PC-3 (cell line): ENCODE measurements around the gene RPL22. TPM values are rescaled to one million over a fixed set of nuclear protein-coding genes. Genes with fewer than 3 reads are reported as not detected.

Experiments used
- ATAC-seq: fragments of 200-7000 bp; cut with Tn5 transposase; 2 replicates; pipeline ENCODE4 v1.9.1; 2020; ENCODE audit warnings: mild to moderate bottlenecking, moderate library complexity
- BruUV-seq: library from RNA; stranded (reverse); fragments of 400-500 nt; replicated peaks from 2 replicates; lab custom pipeline; 2021; lab: Mats Ljungman, UMichigan
- CTCF ChIA-PET: fragments of 300-600 bp; sonication (Branson Sonifier 250); formaldehyde crosslinking; loops from one replicate; lab custom pipeline; 2022; ENCODE audit warnings: antibody characterized with exemption; lab: Charles Lee
- POLR2A ChIA-PET: fragments of 300-600 bp; sonication (Branson Sonifier 250); formaldehyde crosslinking; loops from one replicate; lab custom pipeline; 2022; ENCODE audit warnings: antibody characterized with exemption; ENCODE audit not compliant: unreplicated experiment; lab: Charles Lee
- DNase-seq: peaks from one replicate; pipeline ENCODE4 v3.0.0-alpha.2; 2015
- H2AFZ ChIP-seq: fragments of 300-600 bp; sonication (generic); 2 replicates; pipeline ENCODE4 v1.6.0; 2016; ENCODE audit warnings: antibody characterized with exemption, low read length
- H3F3A ChIP-seq: fragments of 300-600 bp; sonication (generic); one replicate; pipeline ENCODE4 v1.6.0; 2017; ENCODE audit warnings: antibody characterized with exemption, low read length, control low read depth, mild to moderate bottlenecking; ENCODE audit not compliant: unreplicated experiment
- H3K27ac ChIP-seq: fragments of 300-600 bp; sonication (generic); 2 replicates; pipeline ENCODE4 v1.5.1; 2016; ENCODE audit warnings: mild to moderate bottlenecking, low read length
- H3K27me3 ChIP-seq: fragments of 300-600 bp; sonication (generic); 2 replicates; pipeline ENCODE4 v1.6.1; 2016; ENCODE audit warnings: low read length, mixed read lengths
- H3K36me3 ChIP-seq: fragments of 300-600 bp; sonication (generic); 2 replicates; pipeline ENCODE4 v1.6.1; 2016; ENCODE audit warnings: low read depth, mixed run types, low read length, mixed read lengths
- H3K4me1 ChIP-seq: fragments of 300-600 bp; sonication (generic); 2 replicates; pipeline ENCODE4 v1.5.1; 2016; ENCODE audit warnings: low read length; ENCODE audit not compliant: insufficient read depth
- H3K4me2 ChIP-seq: fragments of 300-600 bp; sonication (generic); 2 replicates; pipeline ENCODE4 v1.6.0; 2016; ENCODE audit warnings: low read length
- H3K4me3 ChIP-seq: fragments of 300-600 bp; sonication (generic); 2 replicates; pipeline ENCODE4 v1.5.1; 2016; ENCODE audit warnings: mild to moderate bottlenecking, low read length, mixed read lengths
- H3K79me2 ChIP-seq: fragments of 300-600 bp; sonication (generic); 2 replicates; pipeline ENCODE4 v1.6.1; 2017; ENCODE audit warnings: low read length, mixed read lengths
- H3K9ac ChIP-seq: fragments of 300-600 bp; sonication (generic); 2 replicates; pipeline ENCODE4 v1.6.0; 2016; ENCODE audit warnings: mild to moderate bottlenecking, low read length
- H3K9me2 ChIP-seq: fragments of 300-600 bp; sonication (generic); replicated peaks from 2 replicates; pipeline ENCODE4 v1.6.1; 2016; ENCODE audit warnings: mixed run types, low read length, mixed read lengths
- H3K9me3 ChIP-seq: fragments of 300-600 bp; sonication (generic); 2 replicates; pipeline ENCODE4 v1.6.1; 2016; ENCODE audit warnings: low read length, mixed read lengths
- H4K20me1 ChIP-seq: fragments of 300-600 bp; sonication (generic); 2 replicates; pipeline ENCODE4 v1.6.1; 2016; ENCODE audit warnings: low read length, mixed read lengths
- CTCF ChIP-seq: fragments of 300-600 bp; sonication (generic); conservative IDR thresholded peaks from 2 replicates; pipeline ENCODE4 v1.5.1; 2017; ENCODE audit warnings: antibody characterized with exemption, low read depth, mild to moderate bottlenecking, low read length
- EZH2 ChIP-seq: fragments of 300-600 bp; sonication (generic); IDR thresholded peaks from one replicate; pipeline ENCODE4 v1.6.1; 2017; ENCODE audit warnings: antibody characterized with exemption, mild to moderate bottlenecking, low read length; ENCODE audit not compliant: unreplicated experiment
- EZH2phosphoT487 ChIP-seq: fragments of 300-600 bp; sonication (generic); IDR thresholded peaks from 2 replicates; pipeline ENCODE4 v1.6.1; 2018; ENCODE audit warnings: mild to moderate bottlenecking, antibody characterized with exemption, low read length, borderline replicate concordance
- intact Hi-C: fragments of 100-400 bp; cut with micrococcal nuclease; formaldehyde crosslinking; loops from 2 replicates; pipeline ENCODE4 v1.9.0; 2023
- total RNA-seq: library from RNA; depleted of rRNA; stranded (reverse); fragments of >200 nt; gene quantifications from 2 replicates; pipeline ENCODE4 v1.2.3, GENCODE V29; 2014

RPL22 gene
- total RNA-seq, 1 experiment from 2014 or later = 283 TPM

GRCh38 chr1:6245869-6246496 is 46.6 kb upstream of the RPL22 start:
- peak; percentile 40 for ATAC-seq
- peaks cover 21% of the 10 kb centered on the region for H3K4me1 ChIP-seq

GRCh38 chr1:6245086-6245868 is 45.9 kb upstream of the RPL22 start:
- POLR2A ChIA-PET = no interaction called here
- Histone ChIP-seq H3K4me1 (peaks cover 21% of the 10 kb centered on the region), H3K9ac (no peak overlapping the region)

More at GRCh38 chr1:6245869-6246496, 46.6 kb upstream of the RPL22 start:
- H3K27me3 ChIP-seq = peaks cover 23% of the 10 kb centered on the region
- intact Hi-C loops = loop anchor here (1.0 to 5.0 kb wide), 6 partner anchors 39 to 194 kb away; partner anchors contain the start of gene RNF207
- peak overlapping the region; percentile 14 for H2AFZ ChIP-seq
- H4K20me1 ChIP-seq = no peaks in the 10 kb centered on the region
- no peaks in the 10 kb centered on the region for H3K79me2 ChIP-seq
- H3K36me3 ChIP-seq = no peaks in the 10 kb centered on the region
- H3K9me2 ChIP-seq = no peaks in the 10 kb centered on the region
- DNase-seq = peak; percentile 69
- peak overlapping the region; percentile 34 for H3K27ac ChIP-seq
- BruUV-seq = no TSS peak
- TF ChIP-seq EZH2 (no peak), CTCF (no peak), EZH2phosphoT487 (no peak)
- CTCF ChIA-PET = interaction anchor here (0.5 to 3.6 kb wide), 15 partner anchors 10 to 197 kb away, joined by 3 to 42 read pairs (median 4); partner anchors contain the start of genes ACOT7 and ICMT
- POLR2A ChIA-PET = interaction anchor here (0.6 kb wide), 1 partner anchor 41 kb away, joined by 4 read pairs; no protein-coding TSS in a partner anchor
- peak overlapping the region; percentile 68 for H3K4me3 ChIP-seq
- peak overlapping the region; percentile 51 for H3K9ac ChIP-seq
- H3K9me3 ChIP-seq = no peaks in the 10 kb centered on the region
- peak overlapping the region; percentile 79 for H3K4me2 ChIP-seq
- H3F3A ChIP-seq = no peaks in the 10 kb centered on the region

More at GRCh38 chr1:6245086-6245868, 45.9 kb upstream of the RPL22 start:
- no peaks in the 10 kb centered on the region for H3K79me2 ChIP-seq
- H3K9me2 ChIP-seq = no peaks in the 10 kb centered on the region
- ATAC-seq (peak; percentile 48), DNase-seq (peak; percentile 96)
- no peaks in the 10 kb centered on the region for H3K9me3 ChIP-seq
- peaks cover 23% of the 10 kb centered on the region for H3K27me3 ChIP-seq
- no TSS peak for BruUV-seq
- H4K20me1 ChIP-seq = no peaks in the 10 kb centered on the region
- no peaks in the 10 kb centered on the region for H3F3A ChIP-seq
- peak overlapping the region; percentile 79 for H3K4me2 ChIP-seq
- CTCF ChIA-PET = interaction anchor here (0.5 to 3.6 kb wide), 23 partner anchors 9 to 192 kb away, joined by 3 to 42 read pairs (median 5); partner anchors contain the start of genes ACOT7, ICMT and RNF207
- H3K27ac ChIP-seq = no peak overlapping the region
- TF ChIP-seq EZH2 = no peak
- no peak for TF ChIP-seq EZH2phosphoT487
- TF ChIP-seq CTCF = peak; percentile 94
- H2AFZ ChIP-seq = peak overlapping the region; percentile 14; the same call in 1 of the 2 replicates
- intact Hi-C loops = loop anchor here (1.0 to 5.0 kb wide), 3 partner anchors 38 to 193 kb away; partner anchors contain the start of gene RNF207
- H3K36me3 ChIP-seq = no peaks in the 10 kb centered on the region
- peak overlapping the region; percentile 68 for H3K4me3 ChIP-seq
